Ishikawa (cell line): ENCODE measurements around the gene MRPS9.

ENCODE experiments used
- EP300 ChIP-seq: IDR thresholded peaks from 2 replicates; pipeline ENCODE4 v1.6.1; 2012; ENCODE audit warnings: borderline replicate concordance
- TEAD4 ChIP-seq: IDR thresholded peaks from 2 replicates; pipeline ENCODE4 v1.6.1; 2012
- TF ChIP-seq, protein P1 (sequence below): IDR thresholded peaks from 2 replicates; pipeline ENCODE4 v1.6.1; 2012

GRCh38 chr2:105112345-105112744, 74.5 kb downstream of the MRPS9 start:
- no peak for TF ChIP-seq EP300
- no peak for TF ChIP-seq TEAD4
- TF ChIP-seq, protein P1, sequence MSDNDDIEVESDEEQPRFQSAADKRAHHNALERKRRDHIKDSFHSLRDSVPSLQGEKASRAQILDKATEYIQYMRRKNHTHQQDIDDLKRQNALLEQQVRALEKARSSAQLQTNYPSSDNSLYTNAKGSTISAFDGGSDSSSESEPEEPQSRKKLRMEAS = no peak
